DOHH2 (cell line): Measurements from ENCODE around the gene CCDC87.

Experiments used
- EZH2phosphoT487 ChIP-seq: fragments of 200-600 bp; sonication (generic); IDR thresholded peaks from 2 replicates; pipeline ENCODE4 v1.6.1; 2017; ENCODE audit warnings: borderline replicate concordance, mild to moderate bottlenecking, antibody characterized with exemption, low read length, moderate library complexity, mixed read lengths
- TF ChIP-seq, protein P1 (sequence below): fragments of 200-600 bp; sonication (generic); IDR thresholded peaks from one replicate; pipeline ENCODE4 v1.5.1; 2014; ENCODE audit warnings: antibody characterized with exemption, mild to moderate bottlenecking, low read depth, low read length; ENCODE audit not compliant: poor library complexity, severe bottlenecking

DNA sequence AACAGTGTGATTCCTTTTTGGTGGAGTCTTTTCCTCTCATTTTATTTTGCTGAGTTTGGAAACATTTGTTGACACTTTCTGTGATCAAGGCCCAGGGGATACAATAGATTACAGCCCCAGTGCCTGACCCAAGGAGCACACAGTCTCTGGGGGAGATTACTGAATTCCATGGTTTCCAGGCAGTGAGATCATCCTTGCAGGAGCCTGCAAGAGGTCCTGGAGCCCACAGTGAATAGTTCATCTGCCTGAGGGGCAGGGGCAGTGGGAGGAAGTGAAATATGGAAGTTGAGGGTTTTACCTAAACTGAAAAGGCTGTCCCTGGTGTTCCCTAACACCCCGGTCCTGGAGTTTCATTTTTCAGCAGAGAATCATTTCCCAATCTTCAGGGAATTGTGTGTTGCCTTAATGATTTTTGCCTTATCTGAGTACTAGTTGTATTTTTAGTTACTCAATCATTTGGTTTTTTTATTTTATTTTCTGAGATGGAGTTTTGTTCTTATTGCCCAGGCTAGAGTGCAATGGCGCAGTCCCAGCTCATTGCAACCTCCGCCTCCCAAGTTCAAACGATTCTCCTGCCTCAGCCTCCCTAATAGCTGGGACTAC, 7.9 kb upstream of the CCDC87 start:
- TF ChIP-seq, protein P1, sequence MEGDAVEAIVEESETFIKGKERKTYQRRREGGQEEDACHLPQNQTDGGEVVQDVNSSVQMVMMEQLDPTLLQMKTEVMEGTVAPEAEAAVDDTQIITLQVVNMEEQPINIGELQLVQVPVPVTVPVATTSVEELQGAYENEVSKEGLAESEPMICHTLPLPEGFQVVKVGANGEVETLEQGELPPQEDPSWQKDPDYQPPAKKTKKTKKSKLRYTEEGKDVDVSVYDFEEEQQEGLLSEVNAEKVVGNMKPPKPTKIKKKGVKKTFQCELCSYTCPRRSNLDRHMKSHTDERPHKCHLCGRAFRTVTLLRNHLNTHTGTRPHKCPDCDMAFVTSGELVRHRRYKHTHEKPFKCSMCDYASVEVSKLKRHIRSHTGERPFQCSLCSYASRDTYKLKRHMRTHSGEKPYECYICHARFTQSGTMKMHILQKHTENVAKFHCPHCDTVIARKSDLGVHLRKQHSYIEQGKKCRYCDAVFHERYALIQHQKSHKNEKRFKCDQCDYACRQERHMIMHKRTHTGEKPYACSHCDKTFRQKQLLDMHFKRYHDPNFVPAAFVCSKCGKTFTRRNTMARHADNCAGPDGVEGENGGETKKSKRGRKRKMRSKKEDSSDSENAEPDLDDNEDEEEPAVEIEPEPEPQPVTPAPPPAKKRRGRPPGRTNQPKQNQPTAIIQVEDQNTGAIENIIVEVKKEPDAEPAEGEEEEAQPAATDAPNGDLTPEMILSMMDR: no peak
- no peak for TF ChIP-seq EZH2phosphoT487
